DMS79 treated with DMSO at 0.1 percent for 48 hours (cell line): Measurements from ENCODE around the gene SLC44A2.

Source experiments
- DNase-seq: peaks from one replicate; lab custom pipeline; 2025; lab: John Stamatoyannopoulos, UW

SLC44A2 gene

GRCh38 chr19:10682397-10683063 lies 57.2 kb downstream of the SLC44A2 start:
- no peak for DNase-seq

- no peak for DNase-seq
Measured at GRCh38 chr19:10683064-10683426, 57.7 kb downstream of the SLC44A2 start.

GRCh38 chr19:10683582-10683981 lies 58.2 kb downstream of the SLC44A2 start:
- no peak for DNase-seq

GRCh38 chr19:10685210-10685609 lies 59.9 kb downstream of the SLC44A2 start:
- no peak for DNase-seq

GRCh38 chr19:10686193-10686592 lies 60.8 kb downstream of the SLC44A2 start:
- no peak for DNase-seq

GRCh38 chr19:10686661-10687517 lies 61.5 kb downstream of the SLC44A2 start:
- DNase-seq = no peak

GRCh38 chr19:10687518-10688288 lies 62.4 kb downstream of the SLC44A2 start:
- no peak for DNase-seq

GRCh38 chr19:10688545-10689280 lies 63.4 kb downstream of the SLC44A2 start:
- no peak for DNase-seq

GRCh38 chr19:10690341-10690781 lies 65.0 kb downstream of the SLC44A2 start:
- DNase-seq = no peak

- no peak for DNase-seq
Measured at GRCh38 chr19:10691178-10691881, 66.0 kb downstream of the SLC44A2 start.

- DNase-seq = no peak
Measured at GRCh38 chr19:10691883-10692282, 66.5 kb downstream of the SLC44A2 start.

- no peak for DNase-seq
Measured at GRCh38 chr19:10692673-10693264, 67.4 kb downstream of the SLC44A2 start.
